GM19463 (cell line): ENCODE data around the gene DPM3.
A peak's percentile ranks its signal among the peaks of the same experiment; 100 is the strongest.
"Not testable (repeated sequence)": the region's sequence is repeated elsewhere in the genome, so short reads cannot be mapped to it uniquely, and the experiment has no call there.

Source experiments
- ATAC-seq: cut with Tn5 transposase; IDR thresholded peaks from one replicate; pipeline ENCODE4 v1.9.1; 2021; ENCODE audit warnings: mild to moderate bottlenecking, moderate library complexity; ENCODE audit not compliant: unreplicated experiment

The DPM3 gene

GRCh38 chr1:155139895-155140629 is at the start of gene DPM3:
Gene DPM3 (minus strand): TSS chr1:155140531. CDS start chr1:155140240, 291 bp downstream.
- peak; percentile 73 for ATAC-seq

DNA sequence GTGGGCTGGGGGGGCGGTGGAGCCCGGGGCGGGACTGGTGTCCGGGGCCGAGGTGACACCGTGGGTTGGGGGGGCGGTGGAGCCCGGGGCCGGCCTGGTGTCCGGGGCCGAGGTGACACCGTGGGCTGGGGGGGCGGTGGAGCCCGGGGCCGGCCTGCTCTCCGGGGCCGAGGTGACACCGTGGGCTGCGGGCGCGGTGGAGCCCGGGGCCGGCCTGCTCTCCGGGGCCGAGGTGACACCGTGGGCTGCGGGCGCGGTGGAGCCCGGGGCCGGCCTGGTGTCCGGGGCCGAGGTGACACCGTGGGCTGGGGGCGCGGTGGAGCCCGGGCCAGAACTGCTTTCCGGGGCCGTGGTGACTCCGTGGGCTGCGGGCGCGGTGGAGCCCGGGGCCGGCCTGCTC is 49.6 kb upstream of the DPM3 start:
- ATAC-seq = not testable (repeated sequence)

DNA sequence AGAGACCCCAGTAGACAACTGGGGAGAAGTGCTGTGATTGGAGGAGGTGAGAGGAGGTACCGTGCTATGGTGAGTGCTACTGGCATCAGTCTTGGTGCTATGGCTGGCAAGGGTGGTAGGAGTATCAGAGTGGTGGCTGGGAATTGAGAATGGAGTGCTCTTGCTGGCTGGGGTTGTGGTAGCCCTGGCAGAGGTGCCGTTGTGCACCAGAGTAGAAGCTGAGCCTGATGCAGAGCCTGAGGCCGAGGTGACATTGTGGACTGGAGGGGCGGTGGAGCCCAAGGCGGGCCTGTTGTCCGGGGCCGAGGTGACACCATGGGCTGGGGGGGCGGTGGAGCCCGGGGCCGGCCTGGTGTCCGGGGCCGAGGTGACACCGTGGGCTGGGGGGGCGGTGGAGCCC is 47.9 kb upstream of the DPM3 start:
- ATAC-seq = no peak

- ATAC-seq = no peak
Observed at GRCh38 chr1:155187456-155187891, 47.1 kb upstream of the DPM3 start.

DNA sequence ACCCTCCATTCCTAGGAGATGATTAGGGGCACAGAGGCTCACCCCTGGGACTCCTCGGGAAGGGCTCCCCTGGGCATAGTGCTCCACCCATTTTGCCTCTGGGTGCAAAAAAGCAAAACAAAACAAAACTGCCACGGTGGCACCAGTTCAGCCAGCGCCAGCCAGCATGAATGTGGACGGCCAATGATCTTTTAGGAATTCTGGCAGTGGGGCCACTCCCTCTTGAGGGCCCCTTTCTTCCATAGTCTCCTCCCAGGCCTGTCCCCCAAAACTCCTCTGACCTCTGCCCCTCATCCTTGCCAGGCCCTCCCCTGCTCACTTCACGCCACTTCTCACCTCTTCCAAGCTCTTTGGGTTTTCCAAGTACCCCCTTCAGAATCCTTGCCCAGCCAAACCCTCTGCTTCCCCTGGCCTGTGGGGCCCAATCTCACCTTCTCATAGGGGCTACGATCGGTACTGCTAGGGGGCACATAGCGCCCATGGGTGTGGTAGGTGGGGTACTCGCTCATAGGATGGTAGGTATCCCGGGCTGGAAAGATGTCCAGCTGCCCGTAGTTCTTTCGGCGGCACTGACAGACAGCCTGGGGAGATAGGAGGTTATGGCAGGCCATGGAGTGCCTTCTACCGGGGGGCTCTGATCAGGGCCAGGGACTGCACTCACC is 46.6 kb upstream of the DPM3 start:
- ATAC-seq = no peak

- no peak for ATAC-seq
Observed at GRCh38 chr1:155186067-155186793, 45.9 kb upstream of the DPM3 start.

GRCh38 chr1:155185783-155186066 is 45.4 kb upstream of the DPM3 start:
- no peak for ATAC-seq

DNA sequence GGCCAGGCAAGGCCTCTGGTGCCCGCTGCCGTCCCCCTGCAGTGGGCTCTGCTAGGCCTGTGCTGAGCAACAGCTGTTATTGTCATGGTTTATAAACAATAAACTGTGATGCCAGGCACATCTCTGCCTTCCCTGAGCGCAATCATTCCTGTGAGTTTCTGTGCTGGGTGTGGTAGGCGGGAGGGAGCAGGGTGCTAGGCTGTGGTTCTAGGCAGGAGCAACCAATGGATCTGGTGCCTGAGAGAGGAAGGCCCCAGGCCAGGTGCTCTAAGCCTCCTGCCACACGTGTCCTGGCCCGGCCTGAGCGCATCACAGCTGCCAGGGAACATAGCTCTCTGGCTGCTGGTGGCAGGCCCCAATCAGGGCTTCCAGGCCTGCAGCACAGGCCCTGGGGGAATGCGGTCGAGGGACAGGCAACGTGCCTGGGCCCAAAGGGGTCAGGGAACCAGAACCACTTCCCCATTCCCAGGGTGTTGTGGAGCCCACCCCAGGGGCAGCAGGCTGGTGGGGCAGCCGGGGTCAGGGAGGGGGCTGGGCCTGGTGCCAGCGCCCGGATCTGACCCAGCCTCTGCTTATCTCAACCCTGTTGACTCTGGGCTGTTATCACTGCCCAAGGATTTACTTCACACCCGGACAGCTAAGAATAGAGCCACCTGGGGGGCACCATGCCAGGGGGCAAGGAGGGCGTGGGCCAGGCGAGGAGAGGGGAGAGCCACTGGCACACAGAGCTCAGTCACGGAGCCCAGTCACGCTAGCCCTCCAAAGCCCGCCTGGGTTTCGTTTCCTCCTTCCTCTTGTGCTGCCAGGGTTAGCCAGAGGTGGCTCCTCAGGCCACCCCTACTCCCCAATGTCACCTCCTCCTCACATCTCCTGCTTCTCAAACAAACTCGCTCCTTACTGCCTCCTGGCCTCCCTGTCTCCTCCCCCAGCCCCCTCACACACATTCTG is 44.8 kb upstream of the DPM3 start:
- peak; percentile 94 for ATAC-seq

DNA sequence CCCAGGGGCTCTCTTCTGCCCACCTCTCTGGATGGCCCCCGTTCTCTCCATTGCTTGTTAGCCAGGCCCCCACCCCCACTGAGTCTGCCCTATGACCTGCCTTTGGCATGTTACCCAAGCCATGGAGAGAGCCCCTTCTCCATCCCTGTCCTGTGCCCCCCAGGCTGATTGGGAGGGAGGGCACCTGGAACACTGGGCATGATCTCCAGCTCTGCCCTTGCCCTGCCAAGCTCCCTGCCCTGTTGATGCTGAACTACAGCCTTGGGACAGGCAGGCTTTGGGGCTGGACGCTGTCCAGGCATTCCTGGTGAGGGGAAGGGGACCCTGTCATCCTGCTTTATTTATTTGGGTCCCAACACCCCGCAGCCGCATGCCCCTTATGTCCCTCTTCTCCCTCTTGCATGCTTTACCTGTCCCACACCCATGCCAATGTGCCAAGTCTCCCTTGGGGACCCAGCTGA is 44.0 kb upstream of the DPM3 start:
- no peak for ATAC-seq

- ATAC-seq = no peak
Observed at GRCh38 chr1:155183775-155184221, 43.5 kb upstream of the DPM3 start.

DNA sequence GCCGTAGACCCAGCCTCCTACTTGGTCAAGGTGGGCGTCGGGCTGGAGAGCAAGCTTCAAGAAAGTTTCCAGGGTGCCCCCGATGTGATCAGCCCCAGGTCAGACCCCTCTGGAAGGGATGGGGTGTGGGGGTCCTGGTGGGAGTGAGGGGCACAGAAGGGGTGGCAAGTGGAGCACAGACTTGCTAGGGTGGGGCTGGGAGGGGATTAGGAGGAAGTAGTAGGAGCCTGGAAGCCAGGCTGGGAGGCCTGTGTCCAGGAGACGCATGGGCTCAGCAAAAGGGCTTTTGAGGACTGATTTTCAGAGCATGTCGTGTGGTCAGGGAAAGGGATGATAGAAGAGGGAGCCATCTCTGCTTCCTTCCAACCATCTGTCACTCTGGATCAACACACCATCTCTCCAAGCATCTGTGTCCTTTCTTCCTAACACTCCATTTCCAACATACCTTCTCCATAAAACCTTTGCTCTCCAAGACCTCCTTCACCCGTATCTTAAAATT is 41.8 kb upstream of the DPM3 start:
- no peak for ATAC-seq

DNA sequence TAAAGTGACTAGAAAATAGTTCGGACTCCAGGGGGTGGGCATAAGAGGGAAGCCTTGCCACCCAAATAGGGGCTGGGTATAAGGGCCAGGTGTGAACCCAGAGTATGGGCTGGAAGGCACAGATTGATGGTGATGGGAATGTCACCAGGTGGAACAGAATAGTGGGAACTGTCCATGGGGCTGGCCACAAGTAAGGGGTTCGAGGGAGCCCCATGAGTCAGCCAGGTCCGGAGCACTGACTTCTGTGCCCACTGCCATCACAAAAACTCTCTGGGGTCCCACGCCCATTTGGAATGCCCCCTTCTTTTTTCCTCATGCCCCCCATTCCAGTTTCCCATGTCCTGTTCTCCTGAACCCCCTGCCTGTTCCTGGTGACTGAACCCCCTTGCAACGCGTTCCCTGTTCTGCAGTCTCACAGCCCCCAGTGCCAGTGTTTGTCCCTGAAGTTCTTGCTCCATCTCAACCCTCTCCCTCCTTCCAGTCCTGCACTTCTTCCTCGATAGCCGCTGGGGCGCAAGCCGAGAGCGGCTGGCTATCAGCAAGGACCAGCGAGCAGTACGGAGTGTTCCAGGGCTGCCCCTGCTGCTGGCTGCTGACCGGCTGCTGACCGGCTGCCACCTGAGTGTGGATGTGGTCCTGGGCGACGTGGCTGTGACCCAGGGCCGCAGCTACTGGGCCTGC is 41.2 kb upstream of the DPM3 start:
- ATAC-seq = no peak

- ATAC-seq = no peak
Observed at GRCh38 chr1:155179112-155180031, 39.0 kb upstream of the DPM3 start.

GRCh38 chr1:155178441-155179111 is 38.2 kb upstream of the DPM3 start:
- ATAC-seq = no peak

DNA sequence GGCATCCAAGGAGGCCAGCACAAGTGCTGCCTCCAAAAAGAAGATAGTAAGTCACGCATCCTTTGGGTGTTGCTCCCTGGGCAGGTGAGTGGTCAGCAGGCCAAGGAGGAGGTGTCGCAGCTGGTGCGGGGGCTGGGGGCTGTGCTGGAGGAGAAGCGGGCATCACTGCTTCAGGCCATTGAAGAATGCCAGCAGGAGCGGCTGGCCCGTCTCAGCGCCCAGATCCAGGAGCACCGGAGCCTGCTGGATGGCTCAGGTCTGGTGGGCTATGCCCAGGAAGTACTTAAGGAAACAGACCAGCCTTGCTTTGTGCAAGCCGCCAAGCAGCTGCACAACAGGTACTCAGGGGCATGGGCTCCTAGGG is 37.6 kb upstream of the DPM3 start:
- ATAC-seq = no peak

- no peak for ATAC-seq
Observed at GRCh38 chr1:155177192-155177917, 37.0 kb upstream of the DPM3 start.

DNA sequence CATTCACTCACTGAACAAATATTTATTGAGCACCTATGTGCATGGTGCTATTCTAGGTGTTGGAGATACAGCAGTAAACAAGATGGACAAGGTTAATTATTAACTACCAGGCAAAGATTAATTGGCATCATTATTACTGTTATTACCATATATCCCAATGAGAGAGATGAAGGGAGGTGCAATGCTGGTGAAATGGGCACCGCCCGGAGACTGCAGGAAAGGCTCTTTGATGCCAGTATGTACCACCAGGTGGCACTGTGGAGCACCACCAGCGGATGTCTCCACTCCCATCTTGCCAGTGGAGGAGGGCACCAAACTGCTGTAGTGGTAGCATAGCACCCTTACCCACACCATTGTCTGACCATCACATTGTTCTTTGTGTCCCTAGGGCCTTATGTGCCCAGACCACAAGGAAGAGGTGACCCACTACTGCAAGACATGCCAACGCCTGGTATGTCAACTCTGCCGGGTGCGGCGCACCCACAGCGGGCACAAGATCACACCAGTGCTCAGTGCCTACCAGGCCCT is 36.3 kb upstream of the DPM3 start:
- no peak for ATAC-seq
